NOMO-1 treated with DMSO at 0.1 percent for 48 hours (cell line): ENCODE results near the gene CCDC178.
"Not testable (repeated sequence)": the region's sequence is repeated elsewhere in the genome, so short reads cannot be mapped to it uniquely, and the experiment has no call there.

Source experiments
- DNase-seq: peaks from one replicate; lab custom pipeline; 2025; ENCODE audit not compliant: unreplicated experiment; lab: John Stamatoyannopoulos, UW

Gene CCDC178

DNA sequence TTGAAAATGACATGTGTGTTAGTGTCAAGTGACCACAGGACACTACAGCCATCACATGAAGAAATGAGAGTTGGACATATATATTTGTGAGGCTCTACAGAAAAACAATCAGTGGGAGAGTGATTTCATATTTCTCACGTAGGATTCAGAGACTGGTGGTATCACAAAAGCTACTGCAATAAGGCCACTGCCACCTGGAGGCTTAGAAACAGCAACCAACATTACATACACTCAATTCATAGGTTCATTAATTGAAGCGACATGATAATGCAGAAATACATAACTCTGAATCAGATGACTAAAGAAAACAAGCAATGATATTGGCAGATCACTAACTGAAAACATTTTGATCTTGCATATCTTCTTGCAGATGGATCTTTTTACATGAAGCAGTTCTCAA lies 419.6 kb downstream of the CCDC178 start:
- DNase-seq: no peak

DNA sequence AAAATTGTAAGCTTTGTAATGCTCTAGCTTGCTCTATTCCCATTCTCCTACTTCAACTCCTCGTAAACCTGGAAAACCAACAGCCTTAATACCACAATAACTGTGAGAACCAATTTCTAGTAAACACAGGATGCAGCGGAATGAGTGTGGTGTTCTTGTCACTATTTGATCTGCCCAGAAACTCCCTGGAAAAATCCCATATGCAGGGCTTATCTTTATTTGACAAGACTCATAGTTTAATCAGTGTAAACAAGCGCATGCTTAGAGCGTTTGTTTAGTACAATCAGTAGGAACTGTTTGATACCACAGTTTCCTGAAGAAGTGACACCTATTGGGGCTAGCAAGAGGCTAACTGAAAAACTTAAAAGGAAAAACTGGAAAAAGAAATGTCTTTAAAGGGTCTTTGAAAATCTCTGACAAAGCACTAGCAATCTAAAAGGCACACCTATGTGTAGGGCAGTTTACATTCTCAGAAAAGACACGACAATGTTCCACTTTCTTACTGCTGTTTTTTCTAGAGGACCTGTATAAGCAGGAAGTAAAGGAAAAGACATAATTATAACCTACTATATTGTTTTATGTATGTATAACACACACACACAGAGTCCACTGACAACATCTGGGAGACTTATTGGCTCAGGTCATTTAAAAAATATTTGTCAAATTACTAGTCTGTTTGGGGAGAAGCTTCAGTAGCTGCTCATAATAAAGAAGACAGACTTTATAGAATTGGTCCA lies 426.3 kb downstream of the CCDC178 start:
- DNase-seq: no peak

DNA sequence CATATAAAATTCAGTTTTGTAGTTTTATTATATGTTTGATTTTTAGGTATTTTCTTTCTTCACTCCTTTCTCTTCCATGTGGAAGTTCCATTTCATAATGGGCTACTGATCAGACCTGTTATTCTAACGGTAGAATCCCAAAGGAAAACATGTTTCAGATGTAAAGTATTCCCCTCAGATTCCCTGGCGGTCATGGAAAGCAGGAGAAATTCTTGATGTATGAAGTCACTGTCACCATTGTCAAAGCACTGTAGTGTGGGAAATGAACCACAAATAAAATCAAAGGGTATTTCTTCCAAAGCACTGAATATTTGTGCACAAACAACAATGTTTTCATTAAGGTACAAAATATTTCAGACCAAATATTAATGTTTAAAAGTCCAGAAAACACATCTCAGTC lies 430.4 kb downstream of the CCDC178 start:
- no peak for DNase-seq

DNA sequence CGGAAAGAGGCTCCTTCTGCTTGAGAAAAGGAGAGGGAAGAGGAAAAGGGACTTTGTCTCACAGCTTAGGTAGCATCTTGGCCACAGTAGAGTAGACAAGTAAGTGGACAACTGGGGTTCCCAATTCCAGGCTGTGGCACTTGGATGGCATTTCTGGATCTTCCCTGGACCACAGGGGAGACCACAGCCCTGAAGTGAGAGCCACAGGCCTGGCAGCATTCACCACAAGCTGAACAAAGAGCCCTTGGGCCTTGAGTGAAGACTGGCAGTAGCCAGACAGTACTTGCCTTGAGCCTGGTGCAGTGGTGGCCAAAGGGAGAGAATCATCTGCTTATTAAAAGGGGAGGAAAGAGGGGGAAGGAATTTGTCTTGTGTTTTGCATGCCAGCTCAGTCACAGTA lies 441.6 kb downstream of the CCDC178 start:
- DNase-seq: no peak

DNA sequence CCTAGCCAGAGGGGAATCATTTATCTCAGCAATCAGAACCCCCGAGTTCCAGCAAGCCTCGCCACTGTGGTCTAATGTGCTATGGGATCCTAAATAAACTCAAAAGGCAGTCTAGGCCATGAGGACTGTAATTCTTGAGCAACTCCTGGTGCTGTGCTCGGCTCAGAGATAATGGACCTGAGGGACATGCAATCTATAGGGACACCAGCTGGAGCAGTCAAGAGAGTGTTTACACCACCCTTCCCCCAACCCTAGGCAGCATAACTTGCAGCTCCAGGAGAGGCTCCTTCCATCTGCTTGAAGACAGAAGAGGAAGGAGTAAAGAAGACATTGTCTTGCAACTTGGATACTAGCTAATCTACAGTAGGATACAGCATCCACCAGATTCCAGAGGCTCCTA lies 442.2 kb downstream of the CCDC178 start:
- no peak for DNase-seq

DNA sequence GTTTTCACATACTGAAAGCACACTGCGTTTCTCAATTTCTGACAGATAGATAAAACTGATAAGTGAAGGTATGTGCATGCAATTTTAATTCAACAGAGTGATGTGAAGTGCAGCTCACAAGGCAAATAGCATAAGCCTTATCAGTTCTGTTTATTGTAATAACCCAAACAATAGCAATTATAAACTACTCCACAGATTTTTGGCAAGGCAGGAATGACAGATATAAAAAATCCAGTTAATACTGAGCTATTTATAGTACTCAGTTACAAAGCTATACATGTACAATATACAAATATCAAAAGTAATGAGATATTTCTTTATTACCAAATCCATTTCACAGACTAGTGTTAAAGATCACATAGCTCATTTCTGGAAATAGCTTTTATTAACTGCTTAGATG lies 456.8 kb downstream of the CCDC178 start:
- DNase-seq: no peak

DNA sequence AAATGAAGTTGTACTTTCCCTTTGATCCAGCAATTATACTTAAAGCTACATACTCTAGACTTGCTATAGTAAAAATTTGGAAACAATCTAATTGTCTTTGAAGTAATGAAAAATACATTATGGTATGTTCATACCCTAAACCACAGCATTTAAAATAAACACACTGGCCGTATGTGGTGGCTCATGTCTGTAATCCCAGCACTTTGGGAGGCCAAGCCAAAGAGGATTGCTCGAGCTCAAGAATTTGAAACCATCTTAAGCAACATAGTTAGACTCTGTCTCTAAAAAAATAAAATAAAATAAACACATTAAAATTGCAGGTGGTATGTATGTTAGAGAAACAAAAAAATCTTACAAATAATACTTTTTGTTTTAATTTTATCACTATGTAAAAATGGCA lies 459.6 kb downstream of the CCDC178 start:
- DNase-seq: no peak

DNA sequence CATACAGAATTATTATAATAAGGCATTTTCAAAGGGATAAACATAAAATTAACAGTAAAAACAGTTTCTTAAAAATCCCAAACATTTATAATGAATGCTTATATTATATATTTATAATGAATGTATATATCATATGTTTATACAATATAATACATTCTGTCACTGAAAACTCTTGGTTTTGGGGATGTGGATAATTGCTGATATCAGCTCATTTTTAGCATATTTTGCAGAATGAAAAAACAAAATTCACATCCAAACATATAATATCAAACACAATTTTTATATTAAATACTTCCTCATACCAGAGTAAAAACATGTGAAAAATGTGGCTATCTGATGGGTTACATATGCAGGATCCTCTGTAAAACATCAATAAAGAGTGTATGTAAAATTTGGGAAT lies 465.0 kb downstream of the CCDC178 start:
- DNase-seq: no peak

DNA sequence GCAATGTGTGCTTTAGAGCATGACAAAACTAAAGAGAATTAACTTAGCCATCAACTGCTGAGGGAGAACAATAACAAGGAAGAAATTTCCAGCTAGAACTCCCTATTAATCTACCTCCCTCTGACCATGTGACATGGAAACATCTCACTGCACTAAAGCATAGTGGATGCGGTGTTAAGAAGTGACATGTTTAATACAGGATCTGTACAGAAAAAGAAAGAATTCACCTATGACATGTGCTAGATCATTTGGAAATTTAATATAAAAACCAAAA lies 465.4 kb downstream of the CCDC178 start:
- no peak for DNase-seq

DNA sequence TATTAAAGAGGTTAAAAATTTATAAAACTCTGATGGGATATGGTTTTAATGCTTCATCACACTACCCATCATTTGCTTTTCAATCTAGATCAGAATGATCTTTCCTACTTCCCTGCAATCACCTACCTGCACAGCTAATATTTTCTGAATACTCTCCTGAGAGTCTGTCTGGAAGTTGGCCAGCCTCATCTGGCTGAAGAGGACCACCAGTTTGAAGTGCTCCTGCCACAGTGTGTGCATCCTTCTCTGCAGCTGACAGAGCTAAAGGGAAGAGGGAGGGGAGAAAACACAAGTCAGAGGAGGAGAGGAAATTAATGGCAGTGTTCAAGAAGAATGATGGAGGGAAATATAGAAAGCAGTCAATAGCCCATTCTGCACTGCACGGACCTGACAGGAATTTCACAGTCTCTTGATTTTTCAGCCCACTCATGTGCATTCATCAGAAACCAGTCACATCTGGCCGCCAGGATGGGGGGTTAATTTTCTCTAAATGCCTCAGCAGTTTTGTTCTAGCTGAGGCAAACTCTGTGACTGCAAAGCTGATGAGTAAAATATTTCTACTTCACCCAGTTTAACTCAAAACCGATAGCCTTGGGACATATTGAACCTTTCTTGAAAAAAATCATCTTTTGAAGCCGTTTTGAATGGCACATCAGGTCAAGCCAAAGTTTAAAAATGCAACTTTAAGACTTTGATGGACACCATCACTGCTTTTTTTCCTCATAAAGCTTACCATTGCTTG lies 465.9 kb downstream of the CCDC178 start:
- DNase-seq: no peak

DNA sequence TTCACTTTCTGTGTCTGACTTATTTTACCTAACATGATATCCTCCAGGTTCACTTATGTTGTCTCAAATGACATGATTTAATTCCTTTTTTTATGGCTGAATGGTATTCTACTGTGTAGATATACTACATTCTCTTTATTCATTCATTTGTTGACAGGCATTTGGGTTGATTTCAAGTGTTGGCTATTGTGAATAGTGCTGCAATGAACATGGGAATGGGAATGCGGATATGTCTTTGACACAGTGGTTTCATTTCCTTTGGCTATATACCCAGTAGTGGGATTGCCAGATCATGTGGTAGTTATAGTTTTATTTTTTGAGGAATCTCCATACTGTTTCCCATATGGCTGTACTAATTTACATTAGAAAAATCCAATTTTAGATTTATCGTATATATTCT lies 472.3 kb downstream of the CCDC178 start:
- no peak for DNase-seq

DNA sequence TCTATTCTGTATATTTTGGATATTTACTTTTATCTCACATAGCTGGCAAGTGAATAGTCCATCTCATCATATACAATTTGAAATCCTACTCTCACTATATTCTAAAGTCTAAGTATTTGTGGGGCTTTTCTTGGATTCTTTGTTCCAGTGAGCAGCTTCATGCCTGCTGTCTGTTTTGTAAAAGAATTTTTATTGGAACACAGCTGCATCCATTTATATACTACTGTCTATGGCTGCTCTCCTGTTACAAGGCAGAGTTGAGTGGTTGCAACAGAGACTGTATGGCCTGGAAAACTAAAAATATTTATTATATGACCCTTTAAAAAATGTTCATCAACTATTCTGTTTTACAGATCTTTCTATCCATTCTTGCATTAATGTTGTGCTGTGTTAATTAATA lies 474.4 kb downstream of the CCDC178 start:
- DNase-seq: no peak

DNA sequence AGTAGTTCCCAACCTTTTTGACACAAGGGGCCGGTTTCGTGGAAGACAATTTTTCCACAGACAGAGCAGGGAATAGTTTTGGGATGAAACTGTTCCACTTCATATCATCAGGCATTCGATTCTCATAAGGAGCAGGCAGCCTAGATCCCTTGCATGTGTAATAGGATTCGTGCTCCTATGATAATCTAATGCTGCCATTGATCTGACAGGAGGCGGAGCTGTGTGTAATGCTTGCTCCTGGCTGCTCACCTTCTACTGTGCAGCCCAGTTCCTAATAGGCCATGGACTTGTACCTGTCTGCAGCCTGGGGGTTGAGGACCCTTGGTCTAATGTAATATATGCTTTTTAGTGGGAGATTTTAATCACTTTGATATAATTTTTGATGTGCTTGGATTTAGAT lies 479.0 kb downstream of the CCDC178 start:
- no peak for DNase-seq

DNA sequence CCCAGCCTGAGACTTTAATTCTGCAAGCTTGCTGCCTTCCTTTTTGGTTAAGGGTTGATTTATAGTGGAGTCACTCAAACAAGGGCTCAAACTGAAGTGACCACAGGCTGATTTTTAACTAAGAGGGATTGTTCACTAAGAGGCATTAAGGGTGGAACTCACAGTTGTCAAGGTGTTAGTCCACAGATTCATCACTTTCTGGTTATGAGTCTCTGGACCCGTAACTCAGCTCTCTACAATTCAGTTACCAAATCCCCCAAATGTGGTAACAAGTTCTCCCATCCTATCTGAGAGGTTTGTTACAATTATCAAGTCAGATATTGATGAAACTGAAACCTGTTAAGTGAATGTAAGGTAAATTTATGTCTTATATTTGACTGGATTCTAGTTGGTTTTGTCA lies 481.8 kb downstream of the CCDC178 start:
- no peak for DNase-seq

DNA sequence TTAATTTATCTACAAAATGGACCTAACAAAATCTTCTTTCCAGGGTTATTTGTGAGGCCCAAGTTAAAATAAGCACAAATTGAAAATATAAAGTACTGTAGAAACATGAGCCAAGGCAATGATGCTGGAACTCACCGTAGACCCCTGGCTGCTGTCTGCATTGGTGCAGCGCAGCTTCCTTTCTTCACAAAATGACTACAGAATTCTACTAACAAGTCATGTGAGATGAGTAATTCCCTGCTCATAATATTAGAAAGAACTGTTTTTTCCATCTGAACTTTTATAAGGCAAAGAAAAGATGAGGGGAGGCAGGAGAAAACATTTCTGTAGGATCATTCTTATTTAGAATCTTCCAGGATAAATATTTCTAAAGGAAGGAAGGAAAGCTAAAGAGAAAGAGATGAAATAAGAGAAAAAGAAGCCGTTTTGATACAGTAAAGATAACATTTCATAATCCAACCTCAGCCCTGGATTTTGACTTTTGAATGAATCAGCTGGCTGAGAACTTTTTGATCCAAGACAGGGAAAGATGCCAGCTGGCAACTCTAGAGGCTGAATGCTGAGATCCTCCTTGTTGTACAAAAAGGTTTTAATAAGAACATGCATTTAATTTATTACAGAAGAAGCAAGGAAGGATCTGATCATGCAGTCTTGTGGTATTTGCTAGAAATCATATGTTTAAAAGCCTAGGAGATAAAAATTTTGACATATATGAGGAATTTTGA lies 483.8 kb downstream of the CCDC178 start:
- no peak for DNase-seq

DNA sequence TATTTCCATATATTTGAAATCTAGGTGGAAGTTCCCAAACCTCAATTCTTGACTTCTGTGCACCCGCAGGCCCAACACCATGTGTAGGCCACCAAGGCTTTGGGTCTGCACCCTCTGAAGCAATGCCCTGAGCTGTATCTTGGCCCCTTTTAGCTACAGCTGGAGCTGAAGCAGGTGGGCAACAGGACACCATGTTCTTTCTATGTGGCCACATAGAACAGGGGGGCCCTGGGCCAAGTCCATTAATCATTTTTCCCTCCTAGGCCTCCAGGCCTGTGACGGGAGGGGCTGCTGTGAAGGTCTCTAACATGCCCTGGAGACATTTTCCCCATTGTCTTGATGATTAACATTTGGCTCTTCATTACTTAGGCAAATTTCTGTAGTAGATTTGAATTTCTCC lies 488.2 kb downstream of the CCDC178 start:
- DNase-seq: not testable (repeated sequence)

DNA sequence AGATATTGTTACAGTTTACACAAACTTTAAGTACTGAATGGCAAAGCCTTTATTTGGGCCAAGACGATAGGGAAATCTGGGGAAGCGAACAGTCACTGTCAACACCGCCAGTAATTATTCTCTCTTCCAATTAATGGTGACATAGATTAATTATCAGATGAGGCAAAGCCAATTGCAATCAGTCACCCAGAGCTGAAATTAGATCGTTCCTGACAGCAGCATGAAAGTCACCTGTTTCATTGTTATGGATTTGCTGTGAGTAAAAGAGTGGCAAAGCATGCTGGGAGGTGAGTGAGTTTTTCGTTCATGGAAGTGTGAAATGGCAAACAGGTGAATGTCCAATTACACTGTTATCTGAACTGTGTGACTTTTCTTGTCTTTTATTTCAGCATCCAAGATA lies 502.9 kb downstream of the CCDC178 start:
- DNase-seq: no peak

DNA sequence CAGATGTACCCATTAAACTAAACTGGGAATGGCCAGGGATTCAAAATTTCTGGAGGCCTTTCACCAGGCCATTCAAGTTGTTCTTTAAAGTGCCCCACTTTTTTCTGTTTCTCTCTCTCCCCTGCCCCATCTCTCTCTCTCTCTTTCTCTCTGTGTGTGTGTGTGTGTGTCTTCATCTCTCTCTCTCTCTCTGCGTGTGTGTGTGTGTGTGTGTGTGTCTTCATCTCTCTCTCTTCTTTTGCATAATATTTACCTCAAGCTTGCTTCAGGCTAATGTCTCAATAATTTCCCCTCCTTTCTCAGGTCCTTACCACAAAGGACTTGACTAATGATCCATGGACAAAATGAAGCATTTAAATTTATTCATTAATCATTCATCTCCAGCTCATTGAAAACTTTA lies 503.5 kb downstream of the CCDC178 start:
- DNase-seq: no peak

DNA sequence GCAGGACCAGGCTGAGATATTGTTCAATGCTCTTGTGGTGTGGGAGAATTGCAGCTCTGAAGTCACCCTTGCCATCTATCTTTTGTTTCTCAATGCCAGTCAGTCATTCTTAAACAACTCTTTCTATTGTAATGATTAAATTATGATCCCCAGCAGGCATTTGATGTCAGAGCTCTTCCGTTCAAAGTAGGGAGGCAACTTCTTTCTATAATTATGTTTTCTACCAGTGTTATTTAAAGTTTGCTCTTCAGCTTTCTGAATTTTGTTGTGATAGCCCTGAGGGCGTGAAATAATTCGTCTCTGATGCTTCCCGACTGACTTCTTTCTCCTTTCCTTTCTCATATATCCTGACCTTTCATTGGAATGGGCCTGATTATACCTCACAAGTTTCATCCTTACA lies 506.3 kb downstream of the CCDC178 start:
- no peak for DNase-seq

DNA sequence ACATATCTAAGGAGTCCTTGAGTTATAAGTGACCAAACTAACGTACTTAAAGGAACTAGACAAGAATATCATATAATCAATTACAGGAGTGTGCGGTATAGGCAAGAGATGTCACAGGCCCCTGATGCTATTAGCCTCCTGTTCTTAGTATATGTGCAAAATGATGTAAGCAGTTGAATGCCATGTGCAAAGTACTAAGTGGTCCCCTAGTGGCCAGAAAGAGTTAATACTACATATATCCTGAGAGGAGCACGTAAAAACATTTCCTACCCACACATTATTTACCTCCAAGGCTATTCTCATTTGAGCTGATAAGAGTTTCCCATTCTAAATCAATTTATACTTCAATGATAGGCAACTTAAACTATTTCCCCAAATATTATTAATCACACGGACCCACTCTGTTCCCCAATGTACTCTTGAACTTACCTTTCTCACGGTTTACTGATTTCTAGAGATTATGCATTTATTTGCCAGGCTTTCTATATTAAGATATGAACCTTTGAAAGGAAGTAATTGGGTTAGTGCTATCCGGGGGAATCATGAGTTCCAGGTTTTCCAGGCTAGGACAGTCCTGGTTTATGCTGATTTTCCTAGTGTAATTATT lies 509.7 kb downstream of the CCDC178 start:
- DNase-seq: peak; percentile 48

DNA sequence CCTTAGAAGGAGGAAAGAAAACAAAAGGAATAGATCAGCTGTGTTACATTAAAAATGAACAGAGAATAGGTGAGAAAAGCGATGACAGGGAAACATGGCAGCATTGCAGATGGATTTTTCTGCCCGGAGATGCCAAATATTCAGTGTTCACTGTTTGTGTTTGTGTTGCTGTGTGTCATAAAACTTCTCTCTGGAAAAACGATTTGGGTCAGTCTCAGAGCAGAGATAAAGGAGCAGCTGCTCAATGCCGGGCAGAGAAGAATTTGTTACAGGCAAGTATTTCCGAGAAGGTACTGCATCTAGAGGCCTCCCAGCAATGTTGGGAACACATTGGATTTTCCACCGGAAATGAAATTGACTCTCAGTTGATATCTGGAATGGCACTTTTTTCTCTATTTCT lies 511.3 kb downstream of the CCDC178 start:
- no peak for DNase-seq

DNA sequence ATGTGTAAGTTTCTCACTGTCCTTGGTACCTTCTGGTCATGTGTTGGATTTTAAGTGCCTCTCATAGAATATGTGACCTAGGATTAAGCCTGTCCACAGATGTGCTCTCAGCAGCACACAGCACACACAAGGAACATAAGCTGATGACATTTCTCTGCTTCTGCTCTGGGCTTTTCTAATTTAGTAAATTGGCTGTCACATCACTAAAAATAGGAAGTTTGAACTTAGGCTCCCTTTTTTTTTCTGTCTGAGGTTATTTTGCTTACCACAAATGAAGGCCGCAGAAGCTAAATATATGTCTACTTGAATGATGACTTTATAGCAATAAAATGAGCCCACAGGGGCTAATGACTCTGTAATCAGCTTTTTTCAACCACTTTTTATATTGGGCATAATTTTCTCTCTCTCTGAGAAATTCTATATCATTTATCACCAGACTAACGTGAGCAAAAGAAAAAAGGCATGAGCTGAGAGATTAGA lies 517.5 kb downstream of the CCDC178 start:
- DNase-seq: peak; percentile 92
